Activated T-cell treated with anti-CD3 and anti-CD28 coated beads for 48 hours (primary cell): ENCODE data around the gene SLC27A6.
"Not testable (repeated sequence)": the region's sequence is repeated elsewhere in the genome, so short reads cannot be mapped to it uniquely, and the experiment has no call there.

Source experiments
- DNase-seq: peaks from one replicate; pipeline ENCODE4 v3.0.0-alpha.2; 2020; ENCODE audit warnings: low read depth

SLC27A6 gene

DNA sequence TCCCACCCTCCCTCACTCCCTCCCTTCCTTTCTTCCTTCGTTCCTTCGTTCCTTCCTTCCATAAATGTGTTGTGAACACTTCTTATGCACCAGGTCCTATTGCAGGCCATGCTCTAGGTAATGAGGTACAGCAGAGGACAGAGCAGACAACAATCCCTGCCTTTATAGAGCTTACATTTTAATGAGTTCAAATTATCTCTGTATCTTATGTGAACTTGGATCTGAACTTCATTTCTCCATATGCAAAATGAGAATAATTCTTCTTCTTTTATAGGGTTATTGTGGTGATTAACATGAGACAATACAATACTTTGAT, 37.2 kb downstream of the SLC27A6 start:
- DNase-seq: no peak

DNA sequence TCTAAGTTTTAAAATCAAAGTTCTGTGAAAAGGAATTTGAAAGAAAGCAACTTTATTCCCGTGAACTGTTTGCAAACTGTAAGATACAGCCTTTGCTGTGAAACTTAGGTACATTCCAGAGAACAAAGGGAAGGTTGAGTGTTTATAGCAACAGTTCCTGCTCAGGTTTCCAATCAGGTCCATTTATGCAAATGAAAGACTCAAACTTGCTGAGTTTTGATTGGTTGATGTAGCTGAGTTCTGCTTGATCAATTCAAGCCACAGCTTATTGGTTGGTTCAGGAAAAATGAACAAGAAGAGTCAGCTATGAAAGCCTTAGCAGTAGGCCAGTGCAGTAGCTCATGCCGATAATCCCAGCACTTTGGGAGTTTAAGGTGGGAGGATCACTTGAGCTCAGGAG, 37.9 kb downstream of the SLC27A6 start:
- no peak for DNase-seq

DNA sequence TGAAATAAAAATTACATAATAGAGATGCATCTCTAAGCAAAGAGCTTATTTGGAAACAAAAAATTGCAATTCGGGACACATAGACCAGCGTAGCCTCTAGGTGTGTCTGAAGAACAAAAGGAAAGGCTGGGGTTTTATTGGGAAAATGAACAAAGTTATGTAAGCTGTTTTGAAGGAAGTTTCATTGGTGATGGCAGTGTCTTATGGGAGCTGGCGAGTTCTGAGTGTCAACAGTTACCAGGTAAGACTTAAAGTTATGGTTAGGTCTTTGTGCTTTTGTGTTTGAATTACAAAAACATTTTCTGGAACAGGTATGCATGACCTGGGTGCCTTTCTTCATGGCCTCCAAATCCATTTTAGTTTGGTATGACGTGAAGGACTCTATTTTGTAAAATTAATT, 48.9 kb downstream of the SLC27A6 start:
- DNase-seq: no peak

DNA sequence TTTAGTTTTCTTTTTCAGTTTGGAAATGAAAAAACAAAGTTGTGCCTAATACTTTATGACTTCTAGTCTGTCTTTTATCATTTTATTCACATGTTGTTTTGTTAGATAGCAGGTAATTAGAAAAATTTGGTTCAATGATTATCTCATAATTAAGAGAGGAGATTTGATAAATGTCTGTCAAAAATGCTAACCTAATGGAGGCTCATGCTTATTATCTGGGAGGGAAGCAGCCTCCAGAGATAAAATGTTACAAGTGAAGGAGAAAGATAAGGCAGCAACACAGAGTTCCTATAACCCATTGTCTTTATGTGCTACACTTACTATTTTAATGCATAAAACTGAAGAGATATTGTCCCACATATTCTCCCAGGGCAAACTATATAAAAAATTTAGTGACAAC, 53.5 kb downstream of the SLC27A6 start:
- DNase-seq: no peak

DNA sequence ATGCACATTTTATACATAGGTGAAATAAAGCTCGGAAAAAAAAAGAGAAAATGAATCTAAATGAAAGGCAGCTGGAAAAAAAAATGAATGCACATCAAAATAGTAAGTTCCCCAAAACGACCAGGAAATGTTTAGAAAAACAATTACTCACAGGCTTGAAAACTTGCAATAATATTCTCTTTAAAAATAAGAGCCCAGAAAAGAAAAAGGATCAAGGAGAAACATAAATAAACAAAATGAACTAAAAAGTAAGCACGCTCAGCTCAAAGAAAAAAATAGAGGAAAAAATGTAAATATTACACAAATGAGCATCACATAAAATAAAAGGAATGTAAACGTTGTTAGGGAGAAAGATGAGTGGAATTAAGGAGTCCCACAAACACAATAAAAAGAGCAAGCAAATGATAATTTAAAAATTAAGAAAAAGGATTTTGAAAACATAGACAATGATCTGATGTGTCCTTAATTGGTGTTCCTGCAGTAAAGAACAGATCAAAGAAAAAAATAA, 54.2 kb downstream of the SLC27A6 start:
- no peak for DNase-seq

DNA sequence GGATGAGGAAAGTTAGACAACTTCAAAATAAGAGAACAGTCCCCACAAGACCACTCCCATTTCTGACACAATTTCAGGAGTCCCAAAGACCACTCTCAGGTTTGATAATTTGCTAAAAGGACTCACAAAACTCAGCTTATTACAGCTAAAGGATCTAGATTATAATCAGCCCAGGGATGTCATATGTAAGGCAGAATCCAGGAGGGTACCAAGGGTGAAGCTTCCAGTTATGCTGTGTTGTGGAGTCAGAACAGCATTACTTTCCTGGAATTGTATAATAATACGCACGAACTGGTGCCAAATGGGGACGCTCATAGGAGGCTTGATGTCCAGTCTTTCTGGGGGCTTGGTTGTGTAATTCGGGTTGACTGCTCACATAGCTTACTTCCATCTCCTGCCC, 55.4 kb downstream of the SLC27A6 start:
- no peak for DNase-seq

DNA sequence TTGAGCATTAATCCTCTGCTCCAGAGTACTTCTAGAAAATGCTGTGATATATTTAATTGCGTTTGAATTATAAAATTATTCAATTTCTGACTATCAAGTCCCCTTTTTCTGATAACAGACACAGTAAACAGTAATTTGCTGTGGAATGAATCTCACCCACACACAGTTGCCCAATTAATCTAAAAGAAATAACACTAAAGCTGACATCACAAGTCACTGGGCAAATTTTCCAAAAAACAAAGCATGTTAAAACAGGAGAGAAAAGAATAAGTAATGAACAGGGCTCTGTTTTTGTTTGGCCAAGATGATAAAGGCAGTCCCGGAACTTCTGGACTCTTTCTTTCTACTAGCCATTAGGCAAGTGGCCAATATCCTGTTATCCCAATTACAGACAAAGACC, 56.5 kb downstream of the SLC27A6 start:
- no peak for DNase-seq

DNA sequence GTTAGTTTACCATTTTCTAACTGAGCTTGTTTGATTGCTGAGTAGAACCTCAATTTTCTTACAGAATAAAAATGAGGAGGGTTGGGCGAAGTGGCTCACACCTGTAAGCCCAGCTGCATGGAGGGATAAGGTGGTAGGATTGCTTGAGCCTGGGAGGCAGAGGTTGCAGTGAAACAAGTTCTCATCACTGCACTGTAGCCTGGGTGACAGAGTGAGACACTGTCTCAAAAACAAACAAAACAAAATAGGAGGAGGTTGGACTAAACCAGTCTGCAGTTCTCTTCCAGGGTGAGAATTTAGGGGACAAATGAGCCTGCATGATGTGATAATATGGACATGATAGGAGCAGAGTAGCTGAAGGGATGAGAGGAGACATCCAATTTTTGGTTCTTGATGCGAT, 57.3 kb downstream of the SLC27A6 start:
- no peak for DNase-seq

DNA sequence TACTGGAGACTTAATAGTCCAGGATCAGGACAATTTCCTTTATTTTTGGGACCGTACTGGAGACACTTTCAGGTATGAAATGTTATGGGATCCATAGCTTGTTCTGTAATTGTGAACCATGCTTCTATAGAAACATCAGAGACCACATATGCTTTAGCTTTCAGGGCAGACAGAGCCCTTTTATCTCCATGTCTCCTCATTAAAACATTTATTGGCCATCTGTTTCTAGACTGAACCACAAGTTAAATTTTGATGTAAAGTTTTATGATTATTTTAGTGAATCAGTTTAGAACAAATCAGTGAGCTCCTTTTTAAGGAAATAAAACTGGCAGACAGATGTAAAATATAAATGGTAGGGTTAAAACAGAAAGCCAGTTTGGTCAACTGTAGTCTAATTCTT, 62.0 kb downstream of the SLC27A6 start:
- DNase-seq: no peak

DNA sequence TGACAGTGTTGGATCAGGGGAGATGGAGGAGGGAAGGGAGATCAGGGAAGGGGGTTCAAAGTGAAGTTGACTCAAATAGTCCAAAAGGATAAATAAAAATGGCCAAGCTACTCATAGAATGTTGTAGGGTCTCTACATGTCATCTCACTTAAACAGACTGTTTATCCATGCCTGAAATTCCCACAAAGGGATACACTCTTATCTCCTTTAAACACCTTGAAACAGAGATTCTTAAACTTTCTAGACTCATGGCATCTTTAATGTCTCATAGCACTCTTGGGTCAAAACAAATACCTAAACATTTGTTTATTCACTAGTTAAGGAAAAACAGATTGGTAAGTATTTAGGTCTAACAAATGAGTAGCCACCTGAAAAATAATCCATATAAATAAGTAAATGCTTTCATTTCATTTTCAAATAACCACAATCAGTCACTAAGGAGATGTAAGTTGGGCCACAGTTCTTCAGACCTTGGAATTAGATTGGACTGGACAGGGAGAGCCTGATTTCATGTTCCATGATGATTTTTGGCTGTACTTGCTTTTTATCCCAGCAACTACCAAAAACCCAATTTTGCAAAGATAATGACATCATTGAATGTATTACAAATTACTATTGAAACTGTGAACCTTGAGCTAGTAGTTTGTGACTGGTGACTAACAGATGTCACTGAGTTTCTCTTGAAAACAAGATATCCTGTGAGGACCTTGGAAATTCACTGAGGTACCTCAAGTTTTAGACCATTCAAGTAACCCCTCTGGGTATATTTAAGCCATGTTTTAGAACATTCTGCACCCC, 66.8 kb downstream of the SLC27A6 start:
- no peak for DNase-seq

DNA sequence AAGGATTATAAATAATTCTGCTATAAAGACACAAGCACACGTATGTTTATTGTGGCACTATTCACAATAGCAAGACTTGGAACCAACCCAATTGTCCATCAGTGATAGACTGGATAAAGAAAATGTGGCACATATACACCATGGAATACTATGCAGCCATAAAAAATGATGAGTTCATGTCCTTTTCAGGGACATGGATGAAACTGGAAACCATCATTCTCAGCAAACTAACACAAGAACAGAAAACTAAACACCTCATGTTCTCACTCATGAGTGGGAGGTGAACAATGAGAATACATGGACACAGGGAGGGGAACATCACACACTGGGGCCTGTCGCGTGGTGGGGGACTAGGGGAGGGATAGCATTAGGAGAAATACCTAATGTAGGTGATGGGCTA, 71.0 kb downstream of the SLC27A6 start:
- DNase-seq: not testable (repeated sequence)

DNA sequence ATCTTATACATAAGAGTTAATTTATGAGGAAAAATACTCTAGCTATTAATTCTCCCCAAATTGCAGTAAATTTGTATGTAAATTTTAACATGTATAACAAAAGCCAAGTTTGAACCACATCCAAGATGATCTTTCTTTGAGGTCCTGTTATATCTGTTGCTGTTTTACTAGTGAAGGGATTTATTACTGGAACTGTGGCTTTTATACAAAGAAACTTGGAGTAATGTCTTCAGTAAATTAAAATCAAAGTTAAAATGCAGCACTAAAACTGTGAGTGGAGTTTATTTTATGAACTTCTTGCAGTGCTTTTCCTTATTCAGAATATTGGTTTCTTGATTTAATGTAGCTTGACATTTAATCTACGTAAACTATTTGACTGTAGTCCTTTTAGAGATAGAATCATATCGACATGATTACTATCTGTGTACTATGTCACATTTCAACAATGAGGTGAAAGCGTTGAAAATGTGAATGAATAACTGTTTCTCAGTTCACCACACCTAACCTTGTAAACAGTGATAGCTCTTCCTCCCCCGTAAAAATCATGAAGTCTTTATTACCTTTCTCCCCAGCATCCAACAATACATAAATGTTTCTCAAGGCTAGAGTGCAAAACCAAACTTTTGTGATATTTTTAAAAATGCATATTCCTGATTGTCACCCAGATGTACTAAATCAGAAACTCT, 76.1 kb downstream of the SLC27A6 start:
- DNase-seq: no peak

DNA sequence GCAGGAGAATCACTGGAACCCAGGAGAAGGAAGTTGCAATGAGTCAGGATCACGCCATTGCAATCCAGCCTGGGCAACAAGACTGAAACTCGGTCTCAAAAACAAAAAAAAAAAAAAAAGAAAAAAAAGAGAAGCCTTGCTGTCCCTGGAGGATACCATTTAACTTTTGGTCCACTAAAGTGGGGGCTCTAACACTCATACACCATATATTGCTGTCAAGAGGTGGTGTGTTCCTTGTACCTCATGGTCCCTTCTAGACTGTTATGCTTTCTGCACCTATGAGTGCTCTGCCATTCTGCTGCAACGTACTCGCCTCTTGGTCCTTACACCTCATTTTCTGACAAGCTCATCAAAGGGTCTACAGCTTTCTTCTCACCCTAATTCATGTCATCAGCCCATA, 77.0 kb downstream of the SLC27A6 start:
- no peak for DNase-seq

DNA sequence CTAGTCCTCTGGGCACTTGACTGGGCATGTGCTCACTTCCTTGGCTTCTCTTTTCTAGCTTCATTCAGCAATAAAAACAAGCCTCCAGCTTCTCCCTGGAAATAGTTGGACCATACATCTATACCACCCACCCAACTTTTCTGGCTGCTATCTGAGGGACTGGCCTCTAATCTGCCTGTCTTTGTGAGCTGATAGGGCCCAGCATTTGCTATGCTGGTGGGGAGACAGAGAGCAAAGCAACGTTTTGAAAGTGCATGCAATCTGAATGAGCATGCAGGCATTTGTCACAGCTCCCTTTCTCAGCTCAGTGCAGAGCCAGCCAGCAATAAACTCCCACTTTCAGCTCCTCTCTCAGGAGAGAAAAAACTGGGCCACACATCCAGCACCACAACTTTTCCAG, 78.6 kb downstream of the SLC27A6 start:
- no peak for DNase-seq

DNA sequence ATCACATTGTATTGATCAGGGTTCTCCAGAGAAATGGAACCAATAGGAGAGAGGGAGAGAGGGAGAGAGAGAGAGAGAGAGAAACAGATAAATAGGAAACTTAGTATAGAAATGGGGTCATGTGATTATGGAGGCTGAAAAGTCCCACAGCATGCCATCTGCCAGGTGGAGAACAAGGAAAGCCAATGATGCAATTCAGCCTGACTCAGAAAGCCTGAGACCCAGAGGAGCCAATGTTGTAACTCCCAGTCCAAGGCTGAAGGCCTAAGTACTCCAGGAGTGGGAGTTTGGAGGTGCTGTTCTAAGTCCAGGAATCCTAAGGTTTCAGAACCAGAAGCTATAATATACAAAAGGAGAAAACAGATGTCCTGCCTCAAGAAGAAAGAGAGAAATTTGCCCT, 80.9 kb downstream of the SLC27A6 start:
- no peak for DNase-seq

DNA sequence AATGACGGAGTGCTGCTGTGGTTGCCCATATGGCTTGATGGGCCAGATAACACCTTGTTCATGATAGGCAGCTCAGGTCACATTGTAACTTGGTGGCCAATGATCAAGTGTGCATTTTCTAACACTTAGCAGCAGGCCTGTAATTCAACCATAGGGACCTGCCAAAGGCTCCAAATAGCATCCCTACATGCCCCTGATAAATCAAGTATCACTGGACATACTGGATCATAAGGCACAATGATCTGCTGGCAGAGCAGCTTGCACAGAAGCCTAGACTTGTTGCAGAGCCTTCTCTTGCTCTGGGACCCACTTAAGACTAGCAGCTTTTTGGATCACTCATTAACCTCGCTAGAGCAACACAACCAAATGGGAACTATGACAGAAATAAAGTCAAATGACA, 83.2 kb downstream of the SLC27A6 start:
- DNase-seq: no peak

DNA sequence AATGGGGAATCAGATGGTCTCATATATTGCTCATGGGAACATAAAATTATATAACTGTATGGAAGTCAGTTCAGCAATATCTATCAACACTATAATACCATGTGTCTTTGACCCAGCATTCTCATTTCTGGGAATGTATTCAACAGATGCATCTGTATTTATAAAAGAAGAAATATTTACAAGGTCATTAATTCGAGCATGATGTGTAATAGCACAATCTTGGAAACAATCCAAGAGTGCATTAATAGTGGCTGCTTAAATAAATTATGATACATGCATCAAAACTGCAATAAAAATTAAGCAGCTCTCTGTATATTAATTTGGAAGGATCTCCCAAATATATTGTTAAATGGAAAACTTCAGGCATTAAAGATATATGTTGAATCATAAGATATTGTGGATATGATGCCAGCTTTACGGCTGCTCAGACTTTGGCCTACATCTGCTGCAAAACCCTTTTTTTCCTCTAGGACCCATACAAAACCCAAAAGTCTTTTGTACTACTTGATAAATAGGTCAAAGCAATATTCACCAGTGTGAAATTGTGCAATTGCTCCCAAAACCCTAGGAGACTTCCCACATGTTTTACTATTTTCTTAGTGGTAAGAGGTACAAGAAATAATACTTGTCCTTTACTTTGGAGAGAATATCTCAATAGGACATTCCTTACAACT, 84.0 kb downstream of the SLC27A6 start:
- no peak for DNase-seq

DNA sequence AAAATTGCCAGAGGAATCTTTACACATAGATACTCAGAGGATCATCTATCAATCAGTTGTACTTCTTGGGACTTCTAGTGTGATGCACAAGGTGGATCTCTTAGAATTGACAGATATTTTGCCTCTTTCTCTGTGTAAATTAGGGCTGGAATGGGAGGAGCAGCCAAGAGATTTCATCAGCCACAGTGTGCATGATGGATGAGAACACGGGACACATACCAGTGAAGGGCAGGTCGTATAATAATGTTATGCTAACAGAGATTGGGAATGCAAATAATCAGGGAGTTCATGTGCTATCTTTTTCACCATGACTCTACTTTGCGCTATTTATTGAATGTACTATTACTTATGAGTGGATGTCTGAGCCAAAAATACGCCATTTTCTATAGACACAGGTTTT, 86.0 kb downstream of the SLC27A6 start:
- no peak for DNase-seq

DNA sequence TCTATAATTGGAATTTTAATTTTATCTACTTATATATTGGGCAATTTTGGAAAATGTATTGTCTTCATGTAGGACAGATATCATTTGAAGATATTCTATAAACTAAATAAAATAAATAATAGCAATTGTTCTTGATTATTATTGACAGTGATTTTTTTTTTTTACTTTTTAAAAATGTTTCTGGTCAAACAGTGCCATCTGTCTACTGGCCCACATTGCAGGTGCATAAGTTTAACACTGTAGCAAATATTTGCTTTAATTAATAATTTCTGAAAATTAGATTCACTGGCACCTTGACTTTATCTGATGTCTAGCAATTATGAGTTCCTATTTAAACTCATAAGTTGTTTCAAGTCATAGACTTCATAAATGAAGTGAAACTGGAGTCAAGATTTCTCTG, 88.2 kb downstream of the SLC27A6 start:
- no peak for DNase-seq

DNA sequence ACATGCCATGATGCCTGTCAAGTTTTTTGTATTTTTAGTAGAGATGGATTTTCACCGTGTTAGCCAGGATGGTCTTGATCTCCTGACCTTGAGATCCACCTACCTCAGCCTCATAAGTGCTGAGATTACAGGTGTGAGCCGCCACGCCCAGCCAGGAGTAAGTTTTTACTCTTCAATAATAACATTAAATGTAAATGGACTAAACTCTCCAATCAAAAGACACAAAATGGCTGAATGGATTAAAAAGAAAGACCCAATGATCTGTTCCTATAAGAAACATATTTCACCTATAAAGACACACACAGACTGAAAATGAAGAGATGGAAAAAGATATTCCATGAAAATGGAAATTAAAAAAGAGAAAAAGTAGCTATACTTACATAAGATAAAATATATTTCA, 92.0 kb downstream of the SLC27A6 start:
- DNase-seq: no peak

DNA sequence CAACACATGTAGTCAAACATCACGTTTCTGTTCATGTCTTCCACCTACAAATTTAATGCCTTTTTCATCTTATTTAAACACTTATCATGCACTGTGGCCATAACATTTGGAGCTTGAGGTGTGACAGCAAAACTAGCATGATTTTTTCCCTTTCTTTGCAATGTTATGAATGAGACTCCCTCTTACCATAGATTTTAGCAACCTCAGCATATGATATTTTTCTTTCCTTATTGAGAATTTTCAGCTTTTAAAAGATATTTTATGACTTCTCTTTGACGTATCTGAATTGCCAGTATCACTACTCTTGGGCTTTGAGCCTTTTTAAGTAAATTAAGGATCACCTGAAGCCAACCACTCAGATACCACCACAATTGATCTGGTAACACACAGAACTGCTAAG, 96.6 kb downstream of the SLC27A6 start:
- no peak for DNase-seq

DNA sequence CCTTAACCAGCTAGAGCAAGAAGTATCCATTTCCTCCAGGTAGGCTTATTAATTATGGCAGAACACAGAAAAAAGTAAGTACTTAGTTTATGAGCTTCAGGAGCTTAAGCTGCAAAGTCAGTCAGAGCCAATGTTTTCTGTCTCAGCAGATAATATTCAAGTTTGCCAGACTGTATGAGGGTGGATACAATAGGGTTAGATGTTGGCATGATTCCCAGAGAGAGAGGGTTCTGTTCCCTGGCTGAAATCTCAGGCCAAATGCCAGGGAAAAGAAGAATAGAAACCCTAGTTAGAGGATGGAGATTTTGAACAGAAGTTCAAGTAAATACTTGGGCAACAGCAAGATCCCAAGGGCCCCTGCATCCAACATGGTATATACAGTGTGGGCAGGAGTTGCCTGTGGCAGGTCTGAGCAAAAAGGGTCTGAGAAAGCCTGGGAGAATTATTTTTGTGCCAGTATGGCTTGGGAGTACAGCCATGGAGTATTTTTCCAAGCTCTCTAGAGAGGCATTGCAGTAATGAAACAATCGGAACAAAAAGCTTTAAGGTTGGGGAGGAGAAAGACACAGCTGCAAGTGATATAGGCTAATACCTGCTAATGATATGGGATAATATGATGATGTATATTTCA, 98.3 kb downstream of the SLC27A6 start:
- no peak for DNase-seq

DNA sequence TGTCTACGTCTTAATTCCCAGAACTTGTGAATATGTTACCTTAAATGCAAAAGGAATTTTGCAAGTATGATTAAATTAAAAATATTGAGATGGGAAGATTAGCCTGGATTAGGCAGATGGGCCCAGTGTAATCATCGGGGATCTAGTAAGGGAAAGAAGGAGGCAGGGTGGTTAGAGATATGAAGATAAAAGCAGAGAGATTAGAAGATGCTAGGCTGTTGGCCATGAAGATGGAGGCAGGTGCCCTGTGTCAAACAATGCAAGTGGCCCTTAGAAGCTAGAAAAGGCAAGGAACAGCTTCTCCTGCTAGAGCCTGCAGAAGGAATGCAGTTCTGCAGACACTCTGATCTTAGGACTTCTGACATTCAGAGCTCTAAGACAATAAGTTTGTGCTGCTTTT, 100.4 kb downstream of the SLC27A6 start:
- DNase-seq: no peak
